GM12874 (cell line): ENCODE results near the gene TMEM231.

Experiments used
- TF ChIP-seq, protein P1 (sequence below): IDR thresholded peaks from 2 replicates; pipeline ENCODE4 v1.5.1; 2011; ENCODE audit warnings: low read depth, mild to moderate bottlenecking, control low read depth, low read length, moderate library complexity; ENCODE audit not compliant: insufficient read depth

The TMEM231 gene

DNA sequence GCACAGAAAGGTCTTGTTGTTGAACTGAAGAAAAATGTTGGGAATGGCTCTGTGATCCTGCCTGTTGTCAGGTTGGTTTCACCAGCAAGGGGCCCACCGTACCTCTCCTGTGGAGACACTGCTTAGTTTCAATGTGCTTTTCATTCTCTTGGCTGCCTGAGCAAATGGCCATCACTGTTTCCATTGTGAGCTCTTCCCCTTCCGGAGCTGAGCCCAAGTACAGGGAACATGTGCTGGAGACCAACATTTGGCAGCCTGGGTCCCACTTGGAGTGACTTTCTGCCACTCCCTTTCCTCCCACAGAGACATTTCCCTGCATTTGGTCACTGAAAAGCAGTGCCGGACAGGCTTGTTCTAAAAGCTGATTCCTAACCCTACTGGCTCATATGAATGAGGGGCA lies 33.3 kb upstream of the TMEM231 start:
- TF ChIP-seq, protein P1, sequence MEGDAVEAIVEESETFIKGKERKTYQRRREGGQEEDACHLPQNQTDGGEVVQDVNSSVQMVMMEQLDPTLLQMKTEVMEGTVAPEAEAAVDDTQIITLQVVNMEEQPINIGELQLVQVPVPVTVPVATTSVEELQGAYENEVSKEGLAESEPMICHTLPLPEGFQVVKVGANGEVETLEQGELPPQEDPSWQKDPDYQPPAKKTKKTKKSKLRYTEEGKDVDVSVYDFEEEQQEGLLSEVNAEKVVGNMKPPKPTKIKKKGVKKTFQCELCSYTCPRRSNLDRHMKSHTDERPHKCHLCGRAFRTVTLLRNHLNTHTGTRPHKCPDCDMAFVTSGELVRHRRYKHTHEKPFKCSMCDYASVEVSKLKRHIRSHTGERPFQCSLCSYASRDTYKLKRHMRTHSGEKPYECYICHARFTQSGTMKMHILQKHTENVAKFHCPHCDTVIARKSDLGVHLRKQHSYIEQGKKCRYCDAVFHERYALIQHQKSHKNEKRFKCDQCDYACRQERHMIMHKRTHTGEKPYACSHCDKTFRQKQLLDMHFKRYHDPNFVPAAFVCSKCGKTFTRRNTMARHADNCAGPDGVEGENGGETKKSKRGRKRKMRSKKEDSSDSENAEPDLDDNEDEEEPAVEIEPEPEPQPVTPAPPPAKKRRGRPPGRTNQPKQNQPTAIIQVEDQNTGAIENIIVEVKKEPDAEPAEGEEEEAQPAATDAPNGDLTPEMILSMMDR = no peak

DNA sequence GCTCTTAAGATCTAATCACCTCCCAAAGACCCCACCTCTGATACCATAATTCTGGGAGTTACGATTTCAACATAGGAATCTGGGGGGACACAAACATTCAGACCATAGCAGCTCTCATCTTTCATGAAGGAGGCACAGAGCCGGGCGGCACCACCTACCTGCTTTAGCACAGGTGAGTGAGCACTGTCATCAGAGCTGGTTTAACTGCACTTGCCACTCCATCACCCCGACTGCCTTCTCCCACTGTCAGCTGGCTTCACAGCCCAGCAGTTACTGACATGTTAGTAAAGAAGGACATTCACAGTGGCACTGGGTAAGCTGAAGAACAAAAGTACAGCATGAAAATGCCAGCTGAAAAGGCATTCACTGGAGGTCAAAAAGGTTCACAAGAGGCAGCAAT lies 32.7 kb upstream of the TMEM231 start:
- TF ChIP-seq, protein P1 = no peak

DNA sequence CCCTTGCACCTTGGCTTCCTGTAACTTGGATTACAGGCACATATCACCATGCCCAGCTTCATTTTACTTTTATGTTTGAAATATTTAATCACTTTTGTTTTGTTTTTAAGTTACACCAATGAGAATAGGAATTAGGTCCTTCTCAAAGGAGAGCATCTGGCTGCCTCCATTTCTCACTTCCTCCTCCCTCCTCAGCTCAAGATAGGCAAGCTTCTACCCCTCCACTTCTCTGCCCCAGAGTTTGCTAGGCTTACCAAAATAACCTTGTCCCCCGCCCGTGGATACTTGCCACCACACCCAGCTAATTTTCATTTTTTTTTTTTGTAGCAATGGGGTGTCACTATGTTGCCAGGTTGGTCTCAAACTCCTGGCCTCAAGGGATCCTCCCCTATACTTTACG lies 28.1 kb upstream of the TMEM231 start:
- TF ChIP-seq, protein P1 = no peak

DNA sequence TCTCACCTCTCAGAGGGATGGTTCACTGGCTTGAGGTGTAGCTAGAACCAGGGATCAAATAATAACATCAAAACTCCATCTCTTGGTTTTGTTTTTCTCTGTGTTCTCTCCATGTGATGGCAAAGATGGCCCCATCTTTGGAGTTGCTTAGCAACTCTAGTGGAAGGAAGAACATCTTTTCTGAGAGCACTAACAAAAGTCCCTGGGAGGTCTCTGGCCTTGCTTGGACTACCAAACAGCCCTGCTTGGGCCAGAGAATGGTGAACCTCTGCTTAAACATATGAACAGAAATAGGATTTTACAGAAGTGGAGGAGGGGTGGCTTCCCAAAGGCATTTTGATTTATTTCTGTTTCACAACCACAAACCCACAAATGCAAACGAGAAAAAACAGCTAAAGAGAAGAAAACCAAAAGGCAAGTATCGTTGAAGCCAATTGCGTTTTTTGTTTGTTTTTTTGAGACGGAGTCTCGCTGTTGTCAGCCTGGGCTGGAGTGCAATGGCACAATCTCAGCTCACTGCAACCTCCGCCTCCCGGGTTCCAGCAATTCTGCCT lies 23.3 kb upstream of the TMEM231 start:
- TF ChIP-seq, protein P1 = no peak

DNA sequence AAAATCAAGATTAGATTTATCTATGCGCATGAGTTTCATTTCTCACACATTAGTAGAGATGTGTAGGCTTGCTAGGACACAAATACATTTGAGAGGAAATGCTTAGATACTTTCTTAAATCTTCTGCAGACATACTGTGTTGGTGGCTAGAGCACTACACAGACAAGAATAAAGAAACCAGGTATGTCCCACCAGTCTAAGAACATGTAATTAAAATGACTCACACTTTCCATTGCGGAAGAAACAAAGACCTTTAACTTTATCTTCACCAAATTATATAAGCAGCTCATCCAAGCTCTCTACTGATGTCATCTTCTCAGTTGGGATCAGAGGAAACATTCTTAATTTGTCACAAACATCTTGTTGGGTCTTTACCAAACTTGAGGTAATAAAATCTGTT lies 22.7 kb upstream of the TMEM231 start:
- TF ChIP-seq, protein P1 = no peak

DNA sequence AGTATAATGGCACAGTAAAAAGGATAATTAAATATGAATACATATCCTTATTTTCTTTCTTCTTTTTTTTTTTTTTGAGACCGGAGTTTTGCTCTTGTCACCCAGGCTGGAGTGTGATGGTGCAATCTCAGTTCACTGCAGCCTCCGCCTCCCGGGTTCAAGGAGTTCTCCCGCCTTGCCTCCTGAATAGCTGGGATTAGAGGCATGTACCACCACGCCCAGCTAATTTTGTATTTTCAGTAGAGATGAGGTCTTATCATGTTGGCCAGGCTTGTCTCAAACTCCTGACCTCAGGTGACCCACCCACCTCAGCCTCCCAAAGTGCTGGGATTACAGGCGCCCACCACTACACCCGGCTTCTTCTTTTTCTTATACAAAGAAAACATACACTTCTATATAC lies 22.2 kb upstream of the TMEM231 start:
- TF ChIP-seq, protein P1 = no peak

DNA sequence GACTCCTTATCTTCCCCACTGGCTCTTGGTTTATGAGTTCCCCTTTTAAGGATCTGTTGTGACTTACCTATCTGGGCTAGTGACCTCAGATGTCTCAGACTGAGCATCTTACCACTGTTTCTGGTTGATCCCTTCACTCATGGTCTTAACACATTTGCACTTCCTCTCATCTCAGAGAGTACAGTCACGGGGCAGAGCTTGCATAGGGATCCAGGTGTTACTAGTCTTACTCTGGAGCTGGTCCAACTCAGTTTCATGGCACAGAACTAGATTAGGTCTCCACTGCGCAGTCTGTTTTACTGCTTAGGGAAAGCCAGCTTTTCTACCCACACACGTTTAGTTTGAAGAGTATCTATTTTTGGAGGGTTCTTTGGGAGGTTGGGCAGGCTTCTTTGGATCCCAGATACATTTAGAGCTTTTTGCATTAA lies 20.3 kb upstream of the TMEM231 start:
- TF ChIP-seq, protein P1 = no peak
